ENCODE measurements around the gene ENTR1.

ENTR1 gene

GRCh38 chr9:136399176-136400037 lies 11.0 kb downstream of the ENTR1 start:
- H3K27ac ChIP-seq = peak overlapping the region; percentile 92
- peak; percentile 55; the same call in 1 of the 2 replicates for TF ChIP-seq ZFX (IDR thresholded peaks at IDR 0.05)
- TF ChIP-seq CTCF (conservative IDR thresholded peaks at IDR 0.05) = no peak; the same call in 1 of the 2 replicates

GRCh38 chr9:136398286-136398685 lies 12.1 kb downstream of the ENTR1 start:
- TF ChIP-seq ZFX (IDR thresholded peaks at IDR 0.05) (no peak), CTCF (conservative IDR thresholded peaks at IDR 0.05) (no peak)
- peak overlapping the region; percentile 92; the same call in 1 of the 2 replicates for H3K27ac ChIP-seq

GRCh38 chr9:136397643-136398042 lies 12.8 kb downstream of the ENTR1 start:
- H3K27ac ChIP-seq = no peak overlapping the region
- TF ChIP-seq ZFX (IDR thresholded peaks at IDR 0.05) = no peak
- no peak for TF ChIP-seq CTCF (conservative IDR thresholded peaks at IDR 0.05)

- H3K27ac ChIP-seq = peak overlapping the region; percentile 90
- TF ChIP-seq CTCF (conservative IDR thresholded peaks at IDR 0.05) (no peak), ZFX (IDR thresholded peaks at IDR 0.05) (no peak)
These were observed 14.2 kb downstream of the ENTR1 start for GRCh38 chr9:136396219-136396515.

- TF ChIP-seq ZFX (IDR thresholded peaks at IDR 0.05) (0 out of 2 replicates have a peak, but pooled peaks have one; percentile 8), CTCF (conservative IDR thresholded peaks at IDR 0.05) (no peak)
- H3K27ac ChIP-seq = peak overlapping the region; percentile 90
These were observed 14.8 kb downstream of the ENTR1 start for GRCh38 chr9:136395345-136396218.

GRCh38 chr9:136395020-136395340 lies 15.4 kb downstream of the ENTR1 start:
- peak overlapping the region; percentile 90 for H3K27ac ChIP-seq
- TF ChIP-seq ZFX (IDR thresholded peaks at IDR 0.05) (no peak), CTCF (conservative IDR thresholded peaks at IDR 0.05) (no peak)

Data from C4-2B (cell line).